GM21723 (cell line): ENCODE measurements around the gene EYA4.

ENCODE experiments used
- ATAC-seq: cut with Tn5 transposase; IDR thresholded peaks from one replicate; pipeline ENCODE4 v1.9.1; 2021; ENCODE audit warnings: mild to moderate bottlenecking, moderate library complexity; ENCODE audit not compliant: unreplicated experiment

EYA4 gene

GRCh38 chr6:133343220-133343619 lies 102.1 kb downstream of the EYA4 start:
- ATAC-seq = no peak

- ATAC-seq = no peak
Measured at GRCh38 chr6:133348846-133349245, 107.7 kb downstream of the EYA4 start.

- ATAC-seq = no peak
Measured at GRCh38 chr6:133350928-133351327, 109.8 kb downstream of the EYA4 start.

GRCh38 chr6:133352046-133352445 lies 110.9 kb downstream of the EYA4 start:
- ATAC-seq = no peak

- no peak for ATAC-seq
Measured at GRCh38 chr6:133353061-133353460, 111.9 kb downstream of the EYA4 start.

- ATAC-seq = no peak
Measured at GRCh38 chr6:133355922-133356321, 114.8 kb downstream of the EYA4 start.

GRCh38 chr6:133358574-133359150 lies 117.5 kb downstream of the EYA4 start:
- ATAC-seq = no peak

- no peak for ATAC-seq
Measured at GRCh38 chr6:133359256-133359655, 118.1 kb downstream of the EYA4 start.

GRCh38 chr6:133359760-133360159 lies 118.6 kb downstream of the EYA4 start:
- no peak for ATAC-seq

- ATAC-seq = no peak
Measured at GRCh38 chr6:133360194-133360593, 119.0 kb downstream of the EYA4 start.

GRCh38 chr6:133362813-133363212 lies 121.7 kb downstream of the EYA4 start:
- ATAC-seq = no peak

GRCh38 chr6:133368664-133369063 lies 127.5 kb downstream of the EYA4 start:
- no peak for ATAC-seq

GRCh38 chr6:133369773-133370272 lies 128.7 kb downstream of the EYA4 start:
- no peak for ATAC-seq

- no peak for ATAC-seq
Measured at GRCh38 chr6:133376743-133377142, 135.6 kb downstream of the EYA4 start.

GRCh38 chr6:133377219-133377618 lies 136.1 kb downstream of the EYA4 start:
- no peak for ATAC-seq

GRCh38 chr6:133380047-133380446 lies 138.9 kb downstream of the EYA4 start:
- ATAC-seq = no peak

- ATAC-seq = no peak
Measured at GRCh38 chr6:133380723-133381122, 139.6 kb downstream of the EYA4 start.

- ATAC-seq = no peak
Measured at GRCh38 chr6:133388731-133389130, 147.6 kb downstream of the EYA4 start.

- ATAC-seq = no peak
Measured at GRCh38 chr6:133390168-133390567, 149.0 kb downstream of the EYA4 start.

GRCh38 chr6:133392015-133392414 lies 150.9 kb downstream of the EYA4 start:
- no peak for ATAC-seq

- ATAC-seq = no peak
Measured at GRCh38 chr6:133392641-133393040, 151.5 kb downstream of the EYA4 start.

GRCh38 chr6:133393891-133394290 lies 152.7 kb downstream of the EYA4 start:
- ATAC-seq = no peak

GRCh38 chr6:133394630-133395029 lies 153.5 kb downstream of the EYA4 start:
- ATAC-seq = no peak
